ENCODE results near the gene CRAMP1. TPM values are rescaled to one million over a fixed set of nuclear protein-coding genes. Genes with fewer than 3 reads are reported as not detected.

The CRAMP1 gene
- total RNA-seq, 1 experiment from 2014 or later, result 22.9 TPM

- Histone ChIP-seq H2AFZ (ENCODE audit: low read depth, low read length, poor library complexity, severe bottlenecking) (no peak overlapping the region), H3K27me3 (ENCODE audit: insufficient read depth, low read length) (no peaks in the 10 kb centered on the region), H3K9me3 (ENCODE audit: control insufficient read depth in 1 of 2, insufficient read depth in 1 of 2, low read depth in 1 of 2, low read length in 2 of 2) (no peaks in the 10 kb centered on the region), H4K20me1 (ENCODE audit: insufficient read depth) (no peaks in the 10 kb centered on the region), H3K9ac (ENCODE audit: low read length) (no peak overlapping the region), H3K27ac (ENCODE audit: low read depth, low read length) (no peak overlapping the region), H3K79me2 (ENCODE audit: insufficient read depth, low read length) (no peaks in the 10 kb centered on the region), H3K4me3 (replicated peaks in 1 of 2; ENCODE audit: low read depth in 1 of 2, low read length in 2 of 2) (no peak overlapping the region), H3K4me1 (ENCODE audit: control insufficient read depth in 1 of 2, insufficient read depth in 2 of 2, low read length in 2 of 2) (no peaks in the 10 kb centered on the region), H3K4me2 (ENCODE audit: low read length) (no peak overlapping the region), H3K36me3 (ENCODE audit: control insufficient read depth in 1 of 2, insufficient read depth in 2 of 2, low read length in 2 of 2) (no peaks in the 10 kb centered on the region), H3K9me2 (ENCODE audit: insufficient read depth) (no peaks in the 10 kb centered on the region)
- BruUV-seq (replicated peaks), result no TSS peak
- POLR2A ChIA-PET, result no interaction called here
- DNase-seq (ENCODE audit: low read depth, low spot score), result no peak
- RAD21 ChIA-PET (ENCODE audit: low non-redundant PET in 1 of 2, low total read pairs in 2 of 2, uncharacterized antibody in 2 of 2, unreplicated experiment in 2 of 2), result no interaction called here
- ATAC-seq, result no peak
- CTCF ChIA-PET, result no interaction called here
- no peak for TF ChIP-seq FOSL1 (IDR thresholded peaks at IDR 0.05; ENCODE audit: low read depth)
- no peak for TF ChIP-seq ELF1 (IDR thresholded peaks at IDR 0.05; ENCODE audit: borderline replicate concordance, low read depth)
- no peak for TF ChIP-seq EZH2phosphoT487 (IDR thresholded peaks at IDR 0.05; ENCODE audit: borderline replicate concordance)
- no peak for TF ChIP-seq CTCF (IDR thresholded peaks at IDR 0.05 in 2 of 3, conservative IDR thresholded peaks at IDR 0.05 in 1 of 3; ENCODE audit: borderline replicate concordance in 1 of 3, insufficient read depth in 1 of 3, low read depth in 2 of 3, low read length in 2 of 3)
- no peak for TF ChIP-seq POLR2A (IDR thresholded peaks at IDR 0.05; ENCODE audit: borderline replicate concordance, extremely low read depth, insufficient read depth, insufficient read length)
- TF ChIP-seq MAX (IDR thresholded peaks at IDR 0.05), result no peak
- no peak for TF ChIP-seq SP1 (IDR thresholded peaks at IDR 0.05; ENCODE audit: low read depth)
- no peak for TF ChIP-seq RAD21 (IDR thresholded peaks at IDR 0.05; ENCODE audit: low read depth)
- no peak for TF ChIP-seq ZFX (IDR thresholded peaks at IDR 0.05)
- intact Hi-C loops (cut with micrococcal nuclease), result no loop called here
These were observed 41.0 kb upstream of the CRAMP1 start for GRCh38 chr16:1571012-1571671.
